ENCODE results near the gene RBM39. TPM values are rescaled to one million over a fixed set of nuclear protein-coding genes. Genes with fewer than 3 reads are reported as not detected.

RBM39 gene
- total and polyA plus RNA-seq, 9 of the 15 experiments (the other 6 are each of a cell fraction or from before 2014, with no cell fraction given): 143 to 319 (median 228) TPM

- TF ChIP-seq BCLAF1 (IDR thresholded peaks at IDR 0.05; ENCODE audit: borderline replicate concordance in 1 of 2, control insufficient read depth in 1 of 2, low read depth in 2 of 2, low read length in 1 of 2) (no peak), ZMIZ1 (IDR thresholded peaks at IDR 0.05; ENCODE audit: low read depth in 2 of 2, low read length in 2 of 2) (peak in 1 of 2 experiments; percentile 73; a peak in 2 of 4 replicates), ZNF717 (CRISPR knock-in tag; IDR thresholded peaks at IDR 0.05) (no peak), CHCHD3 (CRISPR knock-in tag; IDR thresholded peaks at IDR 0.05) (peak; percentile 88; the same call in 1 of the 2 replicates), KDM4B (IDR thresholded peaks at IDR 0.05; ENCODE audit: borderline replicate concordance in 2 of 2, low read depth in 1 of 2) (peak in 1 of 2 experiments; percentile 81; a peak in 2 of 4 replicates), FOXK2 (conservative IDR thresholded peaks at IDR 0.05 in 1 of 2, IDR thresholded peaks at IDR 0.05 in 1 of 2; ENCODE audit: low read depth in 2 of 2) (peak; percentile 89), KAT7 (CRISPR knock-in tag; IDR thresholded peaks at IDR 0.05; ENCODE audit: borderline replicate concordance) (no peak), ZBTB9 (CRISPR knock-in tag; IDR thresholded peaks at IDR 0.05) (no peak), THAP12 (CRISPR knock-in tag; IDR thresholded peaks at IDR 0.05) (peak; percentile 87), GATA2 (CRISPR knock-in tag; IDR thresholded peaks at IDR 0.05) (peak; percentile 48; the same call in 1 of the 2 replicates), MAFG (tag; conservative IDR thresholded peaks at IDR 0.05) (no peak), BCOR (IDR thresholded peaks at IDR 0.05) (0 out of 2 replicates have a peak, but pooled peaks have one; percentile 39), NRF1 (conservative IDR thresholded peaks at IDR 0.05 in 1 of 2, IDR thresholded peaks at IDR 0.05 in 1 of 2) (peak; percentile 82 to 86), STAT5A (IDR thresholded peaks at IDR 0.05; ENCODE audit: borderline replicate concordance, low read length) (peak; percentile 32; the same call in 1 of the 2 replicates), PCBP1 (IDR thresholded peaks at IDR 0.05; ENCODE audit: low read depth, low read length, poor library complexity, severe bottlenecking) (peak; percentile 52)
Observed at GRCh38 chr20:35741892-35742740, at the start of gene RBM39 (continued).
